A673 (cell line): ENCODE data around the gene CSPG5. TPM values are rescaled to one million over a fixed set of nuclear protein-coding genes. Genes with fewer than 3 reads are reported as not detected.

Source experiments
- Bru-seq: library from RNA; stranded (reverse); fragments of 400-500 nt; gene quantifications from one replicate; lab custom pipeline; 2021; lab: Mats Ljungman, UMichigan
- BruChase-seq, 2 experiments: library from RNA; stranded (reverse); fragments of 400-500 nt; gene quantifications; one replicate each; lab custom pipeline; 2021; lab: Mats Ljungman, UMichigan
- BruUV-seq: library from RNA; stranded (reverse); fragments of 400-500 nt; replicated peaks from 2 replicates; lab custom pipeline; 2021; lab: Mats Ljungman, UMichigan
- CTCF ChIA-PET: fragments of 300-600 bp; sonication (Branson Sonifier 250); formaldehyde crosslinking; loops from one replicate; lab custom pipeline; 2022; ENCODE audit warnings: antibody characterized with exemption; lab: Charles Lee
- POLR2A ChIA-PET: fragments of 300-600 bp; sonication (Branson Sonifier 250); formaldehyde crosslinking; loops from one replicate; lab custom pipeline; 2022; ENCODE audit warnings: antibody characterized with exemption; ENCODE audit not compliant: low non-redundant PET; lab: Charles Lee
- DNase-seq: peaks from one replicate; pipeline ENCODE4 v3.0.0-alpha.2; 2015; ENCODE audit warnings: low spot score
- H3K27ac ChIP-seq: fragments of 200-600 bp; sonication (generic); 2 replicates; pipeline ENCODE4 v1.5.1; 2016; ENCODE audit warnings: mixed run types, low read depth, mild to moderate bottlenecking, mixed read lengths, antibody characterized with exemption, low read length; ENCODE audit not compliant: poor library complexity, severe bottlenecking
- H3K27me3 ChIP-seq: fragments of 200-600 bp; sonication (generic); replicated peaks from 2 replicates; pipeline ENCODE4 v1.6.1; 2017; ENCODE audit warnings: mixed run types, low read depth, mild to moderate bottlenecking, mixed read lengths, antibody characterized with exemption, low read length; ENCODE audit not compliant: insufficient read depth, poor library complexity
- H3K36me3 ChIP-seq: fragments of 200-600 bp; sonication (generic); 2 replicates; pipeline ENCODE4 v1.6.1; 2016; ENCODE audit warnings: mixed run types, mild to moderate bottlenecking, mixed read lengths, antibody characterized with exemption, low read length; ENCODE audit not compliant: insufficient read depth, poor library complexity, severe bottlenecking
- H3K4me1 ChIP-seq: fragments of 200-600 bp; sonication (generic); 2 replicates; pipeline ENCODE4 v1.6.1; 2017; ENCODE audit warnings: mixed run types, mild to moderate bottlenecking, mixed read lengths, antibody characterized with exemption, low read length; ENCODE audit not compliant: insufficient read depth, poor library complexity, severe bottlenecking
- H3K4me3 ChIP-seq: fragments of 200-600 bp; sonication (generic); 2 replicates; pipeline ENCODE4 v1.5.1; 2016; ENCODE audit warnings: low read depth, mixed run types, mild to moderate bottlenecking, mixed read lengths, low read length; ENCODE audit not compliant: poor library complexity, severe bottlenecking
- H3K9me3 ChIP-seq: fragments of 200-600 bp; sonication (generic); 2 replicates; pipeline ENCODE4 v1.6.1; 2016; ENCODE audit warnings: mixed run types, low read depth, mild to moderate bottlenecking, mixed read lengths, antibody characterized with exemption, low read length; ENCODE audit not compliant: poor library complexity, severe bottlenecking
- CTCF ChIP-seq: fragments of 300-800, 200-600 bp; sonication (generic); conservative IDR thresholded peaks from 2 replicates; pipeline ENCODE4 v1.5.1; 2017; ENCODE audit warnings: low read depth, mild to moderate bottlenecking, antibody characterized with exemption, low read length, moderate library complexity, mixed read lengths
- EZH2 ChIP-seq: fragments of 200-600 bp; sonication (generic); IDR thresholded peaks from 2 replicates; pipeline ENCODE4 v1.6.1; 2017; ENCODE audit warnings: borderline replicate concordance, low read depth, mild to moderate bottlenecking, mixed read lengths, antibody characterized with exemption, low read length; ENCODE audit not compliant: poor library complexity, severe bottlenecking
- intact Hi-C: fragments of 100-400 bp; cut with micrococcal nuclease; formaldehyde crosslinking; loops from one replicate; pipeline ENCODE4 v1.10.0; 2022; ENCODE audit not compliant: unreplicated experiment
- long read RNA-seq: library from polyadenylated mRNA; stranded (forward); transcript quantifications from one replicate; pipeline ENCODE4 v2.0.0, GENCODE V29; 2022
- total RNA-seq: library from RNA; stranded (reverse); gene quantifications from 2 replicates; pipeline ENCODE4 v1.2.3, GENCODE V29; 2021

The CSPG5 gene
- total RNA-seq: 21.7 and 25.0 TPM in 2 replicates
- percentile 58 among the genes with signal in this experiment for Bru-seq, nascent RNA
- BruChase-seq, experiment 1, labeled RNA remaining after a 2-hour chase: percentile 66 among the genes with signal in this experiment
- percentile 69 among the genes with signal in this experiment for BruChase-seq, experiment 2, labeled RNA remaining after a 6-hour chase
- long read RNA-seq, full-length matches to known transcripts: 23 of 24 reads
- long read RNA-seq, partial matches to known transcripts: 0 of 24 reads
- long read RNA-seq, other reads (novel, unspliced or antisense): 1 of 24 reads

GRCh38 chr3:47578691-47579632 lies at the start of gene CSPG5:
CSPG5 (minus strand) TSS chr3:47578865; CDS start chr3:47578693, 172 bp downstream.
- ChIA-PET POLR2A (no interaction called here), CTCF (no interaction called here)
- TF ChIP-seq CTCF (no peak), EZH2 (no peak)
- H3K27me3 ChIP-seq: no peaks in the 10 kb centered on the region
- no peaks in the 10 kb centered on the region for H3K9me3 ChIP-seq
- DNase-seq: peak; percentile 76
- peaks cover 6% of the 10 kb centered on the region for H3K4me1 ChIP-seq
- peaks cover 4% of the 10 kb centered on the region for H3K36me3 ChIP-seq
- H3K4me3 ChIP-seq: peak within 1 kb of the TSS; percentile 47
- intact Hi-C loops: no loop called here
- no TSS peak for BruUV-seq
- peak within 1 kb of the TSS; percentile 65 for H3K27ac ChIP-seq

DNA sequence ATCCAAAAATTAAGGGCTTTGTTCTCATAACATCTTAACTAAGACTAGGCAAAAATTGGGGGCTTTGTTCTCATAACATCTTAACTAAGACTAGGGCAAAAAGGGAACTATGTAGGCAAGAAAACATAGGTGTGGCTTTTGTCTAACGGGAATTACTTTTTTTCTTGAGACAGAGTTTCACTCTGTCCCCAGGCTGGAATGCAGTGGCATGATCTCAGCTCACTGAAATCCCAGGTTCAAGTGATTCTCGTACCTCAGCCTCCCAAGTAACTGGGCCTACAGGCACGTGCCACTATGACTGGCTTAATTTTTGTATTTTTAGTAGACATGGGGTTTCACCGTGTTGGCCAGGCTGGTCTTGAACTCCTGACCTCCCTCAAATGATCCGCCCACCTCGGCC lies 49.8 kb upstream of the CSPG5 start:
- BruUV-seq: no TSS peak
- no peak for DNase-seq
- no peaks in the 10 kb centered on the region for H3K4me1 ChIP-seq
- ChIA-PET POLR2A (no interaction called here), CTCF (no interaction called here)
- H3K9me3 ChIP-seq: no peaks in the 10 kb centered on the region
- H3K4me3 ChIP-seq: no peak overlapping the region
- intact Hi-C loops: no loop called here
- H3K27ac ChIP-seq: no peak overlapping the region
- no peak for TF ChIP-seq EZH2
- TF ChIP-seq CTCF: no peak
- peaks cover 72% of the 10 kb centered on the region for H3K36me3 ChIP-seq
- no peaks in the 10 kb centered on the region for H3K27me3 ChIP-seq

DNA sequence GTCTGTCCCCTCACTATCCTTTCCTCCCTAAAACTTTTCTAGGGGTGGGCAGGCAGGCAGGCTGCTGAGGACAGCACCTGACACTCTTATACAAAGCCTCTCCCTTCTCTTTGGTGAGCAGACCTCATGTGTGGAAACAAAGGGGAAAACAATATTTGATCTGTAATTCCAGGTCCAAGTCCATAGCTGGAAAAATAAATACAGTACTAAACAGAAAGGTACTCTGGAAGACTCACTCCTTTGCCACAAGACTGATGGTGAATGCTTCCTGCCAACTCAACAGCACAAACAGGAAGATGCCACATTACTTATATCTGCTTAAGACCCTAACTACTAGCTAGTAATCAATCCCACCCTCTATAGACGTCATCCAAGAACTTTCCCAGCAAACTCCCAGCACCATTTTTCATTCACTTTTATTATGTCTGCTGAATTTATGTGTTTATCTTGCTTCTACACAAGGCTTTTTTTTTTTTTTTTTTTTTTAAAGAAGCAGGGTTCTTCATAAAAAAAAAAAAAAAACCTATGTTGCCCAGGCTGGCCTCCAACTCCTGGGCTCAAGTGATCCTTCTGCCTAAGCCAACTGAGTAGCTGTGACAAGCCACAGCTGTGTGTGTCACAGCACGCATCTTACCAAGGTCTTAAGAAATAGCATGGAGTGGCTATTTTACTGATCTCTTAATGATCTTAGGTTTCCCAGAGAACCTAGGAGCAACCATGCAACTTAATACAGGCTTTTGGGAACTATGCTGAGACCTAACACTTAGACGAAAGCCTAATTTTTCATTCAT lies 44.2 kb upstream of the CSPG5 start:
- no peaks in the 10 kb centered on the region for H3K27me3 ChIP-seq
- H3K4me3 ChIP-seq: no peak overlapping the region
- H3K36me3 ChIP-seq: peaks cover 74% of the 10 kb centered on the region
- no peak overlapping the region for H3K27ac ChIP-seq
- no peak for DNase-seq
- H3K4me1 ChIP-seq: peaks cover 10% of the 10 kb centered on the region
- H3K9me3 ChIP-seq: no peaks in the 10 kb centered on the region
- ChIA-PET POLR2A (no interaction called here), CTCF (no interaction called here)
- no peak for TF ChIP-seq EZH2
- no peak for TF ChIP-seq CTCF
- BruUV-seq: no TSS peak
- intact Hi-C loops: no loop called here
